ENCODE measurements around the gene ZNF200.

- TF ChIP-seq CTCF (IDR thresholded peaks at IDR 0.05) = no peak
- TF ChIP-seq EZH2 (IDR thresholded peaks at IDR 0.05; ENCODE audit: borderline replicate concordance, insufficient read depth, low read depth, low read length, poor library complexity, severe bottlenecking) = no peak
These were observed 24.9 kb upstream of the ZNF200 start for GRCh38 chr16:3259836-3260235.

Data from B cell (primary cell).